ENCODE measurements around the gene SH3D19.

- TF ChIP-seq CTCF (IDR thresholded peaks at IDR 0.05) (no peak), POLR2A (IDR thresholded peaks at IDR 0.05) (no peak), EP300 (IDR thresholded peaks at IDR 0.05) (no peak)
Observed at GRCh38 chr4:151239608-151240007, 85.8 kb downstream of the SH3D19 start.
